ENCODE measurements around the gene NME8. TPM values are rescaled to one million over a fixed set of nuclear protein-coding genes. Genes with fewer than 3 reads are reported as not detected.

Gene NME8
- total and polyA plus RNA-seq, 8 donors = 0.14 to 1.3 (median 0.37) TPM; not detected in 3

DNA sequence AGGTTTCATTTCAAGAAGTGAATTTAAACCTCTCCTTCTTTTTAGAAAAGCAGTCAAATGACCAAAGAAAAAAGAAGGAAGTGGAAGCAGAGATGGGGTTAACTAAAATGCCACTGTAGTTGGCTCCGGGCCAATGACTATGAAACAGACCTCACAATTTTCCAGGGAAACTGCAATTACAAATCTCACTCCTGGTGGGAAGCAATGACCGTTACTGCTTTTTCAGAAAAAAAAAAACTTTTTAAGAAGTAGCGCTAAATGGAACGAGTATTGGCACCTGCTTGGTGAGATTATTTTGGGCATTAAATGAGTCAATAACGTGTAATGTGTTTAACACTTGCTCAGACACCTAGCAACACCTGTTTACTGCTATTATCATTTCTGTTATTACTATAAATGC is 67.0 kb downstream of the NME8 start:
- DNase-seq = peak in 1 of 4 donors; percentile 27
- Histone ChIP-seq H3K27ac (no peak overlapping the region), H3K4me3 (peak overlapping the region in 1 of 2 donors; percentile 45), H3K36me3 (no peaks in the 10 kb centered on the region), H3K9me3 (no peaks in the 10 kb centered on the region), H3K27me3 (peaks cover 0 to 52% of the 10 kb centered on the region in 2 donors), H3K4me1 (peaks cover 6 to 24% of the 10 kb centered on the region in 2 donors)
- intact Hi-C loops (cut with DNase I) = loop anchor here in 1 of 2 donors (10.0 kb wide), 1 partner anchor 189 kb away; no protein-coding TSS in a partner anchor
- no peak for ATAC-seq
- TF ChIP-seq, protein P1, sequence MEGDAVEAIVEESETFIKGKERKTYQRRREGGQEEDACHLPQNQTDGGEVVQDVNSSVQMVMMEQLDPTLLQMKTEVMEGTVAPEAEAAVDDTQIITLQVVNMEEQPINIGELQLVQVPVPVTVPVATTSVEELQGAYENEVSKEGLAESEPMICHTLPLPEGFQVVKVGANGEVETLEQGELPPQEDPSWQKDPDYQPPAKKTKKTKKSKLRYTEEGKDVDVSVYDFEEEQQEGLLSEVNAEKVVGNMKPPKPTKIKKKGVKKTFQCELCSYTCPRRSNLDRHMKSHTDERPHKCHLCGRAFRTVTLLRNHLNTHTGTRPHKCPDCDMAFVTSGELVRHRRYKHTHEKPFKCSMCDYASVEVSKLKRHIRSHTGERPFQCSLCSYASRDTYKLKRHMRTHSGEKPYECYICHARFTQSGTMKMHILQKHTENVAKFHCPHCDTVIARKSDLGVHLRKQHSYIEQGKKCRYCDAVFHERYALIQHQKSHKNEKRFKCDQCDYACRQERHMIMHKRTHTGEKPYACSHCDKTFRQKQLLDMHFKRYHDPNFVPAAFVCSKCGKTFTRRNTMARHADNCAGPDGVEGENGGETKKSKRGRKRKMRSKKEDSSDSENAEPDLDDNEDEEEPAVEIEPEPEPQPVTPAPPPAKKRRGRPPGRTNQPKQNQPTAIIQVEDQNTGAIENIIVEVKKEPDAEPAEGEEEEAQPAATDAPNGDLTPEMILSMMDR (IDR thresholded peaks at IDR 0.05) = no peak

DNA sequence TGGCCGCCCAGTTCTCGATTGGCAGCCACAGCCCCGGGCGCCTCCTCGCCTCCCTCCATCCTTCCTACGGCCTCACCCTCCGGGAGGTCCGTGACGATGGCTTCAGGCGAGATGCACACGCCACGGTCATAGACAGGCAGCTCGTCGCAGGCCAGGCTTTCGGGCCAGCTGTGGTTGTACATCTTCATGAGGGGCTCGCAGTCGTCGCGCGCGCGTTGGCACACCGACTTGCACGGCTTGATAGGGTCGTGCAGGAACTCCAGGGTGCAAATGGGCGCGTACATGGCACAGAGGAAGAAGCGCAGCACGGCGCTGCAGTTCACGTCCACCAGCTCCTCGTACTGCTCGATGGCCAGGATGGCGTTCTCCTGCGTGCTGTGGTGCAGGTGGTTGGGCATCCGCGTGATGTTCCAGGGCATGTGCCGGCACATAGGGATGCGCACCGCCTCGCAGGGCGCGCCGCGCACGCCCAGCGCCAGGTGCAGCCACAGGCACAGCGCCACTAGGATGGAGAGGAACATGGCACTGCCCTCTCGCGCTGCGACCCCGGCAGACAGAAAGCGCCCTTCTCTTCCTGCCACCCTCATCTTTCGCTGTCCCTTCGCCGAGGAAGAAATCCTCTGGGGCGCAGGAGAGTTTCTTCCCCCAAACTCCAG is 67.7 kb downstream of the NME8 start:
- Histone ChIP-seq H3K4me3 (peak overlapping the region; percentile 45 to 46), H3K27me3 (peaks cover 0 to 60% of the 10 kb centered on the region in 2 donors), H3K36me3 (no peaks in the 10 kb centered on the region), H3K4me1 (peaks cover 6 to 31% of the 10 kb centered on the region in 2 donors), H3K9me3 (no peaks in the 10 kb centered on the region), H3K27ac (peak overlapping the region in 1 of 2 donors; percentile 34)
- ATAC-seq (peak; percentile 38), DNase-seq (peak in 3 of 4 donors; percentile 22 to 78 (median 36))
- TF ChIP-seq, protein P1 (IDR thresholded peaks at IDR 0.05) = no peak
- intact Hi-C loops (cut with DNase I) = loop anchor here in 1 of 2 donors (10.0 kb wide), 1 partner anchor 189 kb away; no protein-coding TSS in a partner anchor

DNA sequence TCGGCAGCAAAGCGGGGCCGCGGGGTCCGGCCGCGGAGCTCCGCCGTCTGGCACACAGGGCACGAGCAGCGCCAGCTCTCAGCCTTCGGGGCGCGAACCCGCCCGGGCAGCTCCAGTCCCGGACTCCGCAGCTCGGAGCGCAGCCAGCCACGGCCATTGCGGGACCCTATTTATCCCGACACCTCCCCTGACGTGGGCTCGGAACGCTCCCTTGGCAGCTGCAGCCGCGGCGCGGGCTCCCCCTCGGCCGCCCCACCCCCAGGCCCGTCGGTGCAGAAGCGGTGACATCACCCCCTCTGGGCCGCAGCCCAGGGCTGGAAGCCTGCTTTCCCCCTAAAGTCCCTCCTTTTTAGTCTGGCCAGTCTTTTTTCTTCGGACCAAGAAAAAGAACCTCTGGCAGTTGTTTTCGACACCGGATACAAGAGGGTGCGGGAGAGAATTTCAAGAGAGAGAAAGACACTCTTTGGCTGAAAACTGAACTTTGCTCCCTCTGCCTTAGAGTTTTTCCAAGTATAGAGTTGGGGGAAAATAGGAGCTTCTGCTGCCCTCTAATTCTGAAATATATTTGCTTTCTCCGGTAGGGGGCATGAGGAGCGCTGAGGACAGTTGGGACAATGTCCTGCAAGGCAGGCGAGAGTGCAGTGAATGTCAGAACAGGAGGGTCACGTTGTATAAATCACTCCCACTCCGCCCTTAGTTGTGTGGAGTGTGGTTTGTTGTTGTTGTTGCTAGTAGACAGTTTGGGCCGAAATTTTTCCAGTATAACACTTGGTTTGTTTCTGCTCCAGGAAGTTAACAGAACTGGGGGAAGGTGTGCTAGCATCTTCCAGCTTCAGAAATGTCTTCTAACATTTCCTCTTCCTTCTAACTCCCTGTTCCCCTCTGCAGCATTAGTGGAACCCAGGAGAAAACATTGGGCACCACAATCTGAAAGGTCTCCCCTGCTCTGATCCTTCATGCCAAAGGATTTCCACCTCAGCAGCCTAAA is 68.6 kb downstream of the NME8 start, which contains the start of gene SFRP4:
Gene SFRP4, minus strand, starts transcription at position 145 of the 988 bp plus-strand sequence. CDS start 280 bp downstream, outside the sequence.
- peak; percentile 69 to 83 (median 76) for DNase-seq
- H3K9me3 ChIP-seq = no peaks in the 10 kb centered on the region
- H3K36me3 ChIP-seq = no peaks in the 10 kb centered on the region
- H3K27ac ChIP-seq = peak within 1 kb of the TSS in 1 of 2 donors; percentile 34
- H3K27me3 ChIP-seq = peaks cover 0 to 68% of the 10 kb centered on the region in 2 donors
- H3K4me1 ChIP-seq = peaks cover 6 to 38% of the 10 kb centered on the region in 2 donors
- TF ChIP-seq, protein P1 (IDR thresholded peaks at IDR 0.05) = peak; percentile 39 to 47
- ATAC-seq = peak; percentile 63
- intact Hi-C loops (cut with DNase I) = loop anchor here in 1 of 2 donors (10.0 kb wide), 1 partner anchor 188 kb away; no protein-coding TSS in a partner anchor
- H3K4me3 ChIP-seq = peak within 1 kb of the TSS; percentile 45 to 46

DNA sequence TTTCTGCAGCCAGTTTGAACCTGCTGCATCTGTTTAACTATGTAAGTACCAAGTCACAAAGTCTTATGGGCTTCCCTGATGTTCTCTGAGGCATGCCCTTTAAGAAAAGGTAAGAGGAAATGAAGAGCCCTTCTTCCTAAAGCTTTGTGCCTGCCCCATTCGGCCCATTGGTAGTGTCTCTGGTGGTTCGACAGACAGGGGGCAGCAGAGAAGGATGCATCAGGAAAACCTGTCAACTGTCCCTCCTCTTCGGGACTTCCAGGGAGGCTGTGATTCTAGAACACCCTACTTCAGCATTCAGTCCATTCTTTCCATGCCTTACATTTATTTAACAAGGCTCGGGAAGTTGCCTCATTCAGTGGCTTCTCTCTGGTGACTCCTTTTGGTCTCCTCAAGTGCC is 70.1 kb downstream of the NME8 start:
- H3K9me3 ChIP-seq = no peaks in the 10 kb centered on the region
- no peaks in the 10 kb centered on the region for H3K36me3 ChIP-seq
- peaks cover 0 to 68% of the 10 kb centered on the region in 2 donors for H3K27me3 ChIP-seq
- TF ChIP-seq, protein P1 (IDR thresholded peaks at IDR 0.05) = no peak
- ATAC-seq = no peak
- peaks cover 6 to 38% of the 10 kb centered on the region in 2 donors for H3K4me1 ChIP-seq
- H3K4me3 ChIP-seq = no peak overlapping the region
- DNase-seq = no peak
- intact Hi-C loops (cut with DNase I) = loop anchor here in 1 of 2 donors (10.0 kb wide), 1 partner anchor 186 kb away; no protein-coding TSS in a partner anchor
- no peak overlapping the region for H3K27ac ChIP-seq

All from left lung (tissue), 10 donors.